Measurements from ENCODE around the gene FILIP1L. TPM values are rescaled to one million over a fixed set of nuclear protein-coding genes. Genes with fewer than 3 reads are reported as not detected.

Gene FILIP1L
- total and polyA plus RNA-seq, 2 donors (not counting 1 experiment from before 2014, with no cell fraction given) = 0.32 to 0.48 TPM

GRCh38 chr3:99940350-99940749, 174.0 kb downstream of the FILIP1L start:
- H4K20me1 ChIP-seq (ENCODE audit: control insufficient read depth, insufficient read depth, low read length, poor library complexity, severe bottlenecking) = no peaks in the 10 kb centered on the region
- CTCF ChIA-PET = no interaction called here
- no peak overlapping the region for H2AFZ ChIP-seq (ENCODE audit: insufficient read depth, low read depth, low read length, poor library complexity, severe bottlenecking)
- H3K9me3 Mint-ChIP-seq (ENCODE audit: insufficient read depth) = no peaks in the 10 kb centered on the region
- no peak overlapping the region for H3K4me2 ChIP-seq (replicated peaks; ENCODE audit: low read depth, low read length, poor library complexity, severe bottlenecking)
- H3K4me1 ChIP-seq (ENCODE audit: control insufficient read depth in 2 of 2, insufficient read depth in 2 of 2, low read length in 2 of 2) = peaks cover 12 to 14% of the 10 kb centered on the region in 2 donors
- no peak overlapping the region for H3K27ac Mint-ChIP-seq
- intact Hi-C loops (cut with micrococcal nuclease) = no loop called here
- no peaks in the 10 kb centered on the region for H3K27me3 ChIP-seq (replicated peaks in 1 of 4; ENCODE audit: control extremely low read depth in 1 of 4, control insufficient read depth in 3 of 4, insufficient read depth in 4 of 4, low read length in 3 of 4)
- POLR2A ChIA-PET = no interaction called here
- no peaks in the 10 kb centered on the region for H3K79me2 ChIP-seq (ENCODE audit: control insufficient read depth, insufficient read depth, low read length)
- H3K36me3 ChIP-seq (replicated peaks in 1 of 2; ENCODE audit: control extremely low read depth in 1 of 2, control insufficient read depth in 1 of 2, extremely low read depth in 1 of 2, insufficient read depth in 2 of 2, low read length in 1 of 2) = no peaks in the 10 kb centered on the region
- DNase-seq (no peak), ATAC-seq (ENCODE audit: low read depth) (no peak)
- 100% methylated on average over 1 of the region's 2 CpGs for WGBS (ENCODE audit: insufficient coverage)
- H3K9me3 ChIP-seq (ENCODE audit: control extremely low read depth in 1 of 3, control insufficient read depth in 2 of 3, insufficient read depth in 1 of 3, low read length in 2 of 3) = no peaks in the 10 kb centered on the region
- no peaks in the 10 kb centered on the region for H3K27me3 Mint-ChIP-seq
- no peak overlapping the region for H3K4me3 ChIP-seq (ENCODE audit: control extremely low read depth in 1 of 5, extremely low read depth in 1 of 5, insufficient read depth in 1 of 5, low read depth in 2 of 5, low read length in 4 of 5)
- H3K4me3 Mint-ChIP-seq = no peak overlapping the region
- TF ChIP-seq CTCF (IDR thresholded peaks at IDR 0.05) = no peak
- TF ChIP-seq EZH2 (IDR thresholded peaks at IDR 0.05; ENCODE audit: borderline replicate concordance, insufficient read depth, low read depth, low read length, poor library complexity, severe bottlenecking) = no peak
- no peak overlapping the region for H3K27ac ChIP-seq (ENCODE audit: low read length in 2 of 2)
- H3K9ac ChIP-seq (ENCODE audit: low read length) = no peak overlapping the region
- H3K4me1 Mint-ChIP-seq = peaks cover 30% of the 10 kb centered on the region

GRCh38 chr3:99939876-99940275, 174.4 kb downstream of the FILIP1L start:
- intact Hi-C loops (cut with micrococcal nuclease) = loop anchor here (5.0 kb wide), 1 partner anchor 102 kb away; no protein-coding TSS in a partner anchor

More at GRCh38 chr3:99939876-99940275, 174.4 kb downstream of the FILIP1L start:
- Histone ChIP-seq H3K27me3 (replicated peaks in 1 of 4; ENCODE audit: control extremely low read depth in 1 of 4, control insufficient read depth in 3 of 4, insufficient read depth in 4 of 4, low read length in 3 of 4) (no peaks in the 10 kb centered on the region), H3K36me3 (replicated peaks in 1 of 2; ENCODE audit: control extremely low read depth in 1 of 2, control insufficient read depth in 1 of 2, extremely low read depth in 1 of 2, insufficient read depth in 2 of 2, low read length in 1 of 2) (no peaks in the 10 kb centered on the region), H3K4me1 (ENCODE audit: control insufficient read depth in 2 of 2, insufficient read depth in 2 of 2, low read length in 2 of 2) (peaks cover 12 to 14% of the 10 kb centered on the region in 2 donors), H3K27ac (ENCODE audit: low read length in 2 of 2) (no peak overlapping the region), H4K20me1 (ENCODE audit: control insufficient read depth, insufficient read depth, low read length, poor library complexity, severe bottlenecking) (no peaks in the 10 kb centered on the region), H3K9me3 (ENCODE audit: control extremely low read depth in 1 of 3, control insufficient read depth in 2 of 3, insufficient read depth in 1 of 3, low read length in 2 of 3) (no peaks in the 10 kb centered on the region), H3K79me2 (ENCODE audit: control insufficient read depth, insufficient read depth, low read length) (no peaks in the 10 kb centered on the region), H3K4me2 (replicated peaks; ENCODE audit: low read depth, low read length, poor library complexity, severe bottlenecking) (no peak overlapping the region), H3K4me3 (ENCODE audit: control extremely low read depth in 1 of 5, extremely low read depth in 1 of 5, insufficient read depth in 1 of 5, low read depth in 2 of 5, low read length in 4 of 5) (no peak overlapping the region), H2AFZ (ENCODE audit: insufficient read depth, low read depth, low read length, poor library complexity, severe bottlenecking) (no peak overlapping the region), H3K9ac (ENCODE audit: low read length) (no peak overlapping the region)
- ATAC-seq (ENCODE audit: low read depth) (no peak), DNase-seq (no peak)
- no peaks in the 10 kb centered on the region for H3K9me3 Mint-ChIP-seq (ENCODE audit: insufficient read depth)
- ChIA-PET POLR2A (no interaction called here), CTCF (interaction anchor here (0.8 to 1.7 kb wide), 2 partner anchors 96 to 314 kb away, joined by 3 to 5 read pairs; no protein-coding TSS in a partner anchor)
- H3K27me3 Mint-ChIP-seq = no peaks in the 10 kb centered on the region
- peaks cover 27% of the 10 kb centered on the region for H3K4me1 Mint-ChIP-seq
- H3K4me3 Mint-ChIP-seq = no peak overlapping the region
- no CpG with 5 or more reads among the region's 1 CpG for WGBS (ENCODE audit: insufficient coverage)
- H3K27ac Mint-ChIP-seq = no peak overlapping the region
- TF ChIP-seq CTCF (IDR thresholded peaks at IDR 0.05) = no peak
- no peak for TF ChIP-seq EZH2 (IDR thresholded peaks at IDR 0.05; ENCODE audit: borderline replicate concordance, insufficient read depth, low read depth, low read length, poor library complexity, severe bottlenecking)

Measured in B cell (primary cell).